Gastroesophageal sphincter (tissue), 3 donors: ENCODE data around the gene EPB41L4B.

ENCODE experiments used
- CTCF ChIP-seq, 4 experiments: fragments of 200-600 bp in 2 of 4; fragments of 450-650 bp in 2 of 4; sonication (generic) in 1 of 4; IDR thresholded peaks; one replicate each; pipeline ENCODE4 v1.5.1; 2017 to 2019; ENCODE audit warnings: antibody characterized with exemption in 4 of 4, mild to moderate bottlenecking in 2 of 4, moderate library complexity in 2 of 4
- POLR2A ChIP-seq, 2 donors: fragments of 450-650 bp; IDR thresholded peaks; one replicate each; pipeline ENCODE4 v1.6.1; 2017; ENCODE audit warnings: antibody characterized with exemption in 2 of 2, mild to moderate bottlenecking in 2 of 2, moderate library complexity in 1 of 2

- TF ChIP-seq CTCF (IDR thresholded peaks at IDR 0.05) (no peak), POLR2A (IDR thresholded peaks at IDR 0.05) (no peak)
These were observed 78.1 kb downstream of the EPB41L4B start for GRCh38 chr9:109242741-109243140.
